Posterior cingulate gyrus (tissue), 11 donors: Measurements from ENCODE around the gene NWD2.

Source experiments
- DNase-seq, 10 donors: peaks; one replicate each; pipeline versions ENCODE4 v3.0.0 to v3.0.0-alpha.2; 2020 to 2021; ENCODE audit warnings: mixed read lengths in 3 of 10
- intact Hi-C: fragments of 100-400 bp; cut with DNase I; formaldehyde crosslinking; loops from one replicate; pipeline ENCODE4 v1.15.1; 2023

Gene NWD2

DNA sequence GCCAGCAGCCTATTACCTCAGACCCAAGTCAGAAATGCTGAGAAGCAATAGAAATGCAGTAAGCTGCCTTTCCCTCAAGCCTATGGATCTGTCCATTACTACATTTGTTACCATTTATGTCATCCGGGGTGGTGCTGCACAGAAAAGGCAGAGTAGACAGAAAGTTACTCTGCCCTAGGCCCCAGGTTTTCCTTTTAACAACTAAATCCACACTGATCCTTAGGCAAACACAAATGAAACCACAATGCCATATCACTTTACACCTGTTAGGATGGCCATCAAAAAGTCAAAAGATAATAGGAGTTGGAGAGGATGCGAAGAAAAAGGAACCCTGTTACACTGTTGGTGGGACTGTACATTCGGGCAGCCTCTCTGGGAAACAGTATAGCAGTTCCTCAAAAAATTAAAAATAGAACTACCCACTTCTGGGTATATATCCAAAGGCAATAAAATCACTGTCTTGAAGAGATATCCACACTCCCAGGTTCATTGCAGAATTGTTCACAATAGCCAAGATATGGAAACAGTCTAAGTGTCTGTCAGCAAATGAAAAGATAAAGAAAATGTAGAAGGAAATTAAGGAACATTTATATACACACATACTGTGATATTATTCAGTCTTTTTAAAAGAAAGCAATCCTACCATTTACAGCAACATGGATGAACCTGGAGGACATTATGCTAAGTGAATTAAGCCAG, 186.3 kb downstream of the NWD2 start:
- DNase-seq = no peak
- intact Hi-C loops = no loop called here

DNA sequence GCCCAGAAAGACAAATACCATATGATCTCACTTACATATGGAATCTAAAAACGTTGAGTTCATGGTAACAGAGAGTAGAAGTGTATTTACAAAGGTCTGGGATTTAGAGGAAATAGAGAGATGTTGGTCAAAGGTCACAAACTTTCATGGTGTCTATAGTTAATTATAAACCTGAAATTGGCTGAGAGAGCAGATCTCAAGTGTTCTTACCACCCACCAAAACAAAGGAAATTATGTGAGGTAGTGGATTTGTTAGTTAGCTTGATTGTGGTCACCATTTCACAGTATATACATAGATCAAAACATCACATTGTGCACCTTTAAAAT, 186.8 kb downstream of the NWD2 start:
- no peak for DNase-seq
- intact Hi-C loops = no loop called here

DNA sequence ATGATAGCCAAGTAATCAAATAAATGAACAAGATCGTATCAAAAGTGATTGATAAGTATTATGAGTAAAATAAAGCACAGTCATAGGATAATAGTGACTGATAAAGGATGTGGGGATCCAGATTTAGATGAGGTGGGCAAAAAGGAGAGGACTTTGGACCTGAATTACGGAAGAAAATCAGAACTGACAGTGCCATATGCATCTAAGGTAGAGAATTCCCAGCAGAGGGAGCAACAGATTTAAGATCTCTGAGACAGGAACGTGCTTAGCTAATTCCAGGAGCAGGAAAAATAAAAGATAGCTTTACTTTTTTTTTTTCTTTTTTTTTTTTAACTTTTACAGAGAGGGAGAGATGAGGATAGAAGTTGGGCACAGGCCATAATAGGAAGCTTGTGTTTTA, 189.9 kb downstream of the NWD2 start:
- intact Hi-C loops = no loop called here
- DNase-seq = no peak

DNA sequence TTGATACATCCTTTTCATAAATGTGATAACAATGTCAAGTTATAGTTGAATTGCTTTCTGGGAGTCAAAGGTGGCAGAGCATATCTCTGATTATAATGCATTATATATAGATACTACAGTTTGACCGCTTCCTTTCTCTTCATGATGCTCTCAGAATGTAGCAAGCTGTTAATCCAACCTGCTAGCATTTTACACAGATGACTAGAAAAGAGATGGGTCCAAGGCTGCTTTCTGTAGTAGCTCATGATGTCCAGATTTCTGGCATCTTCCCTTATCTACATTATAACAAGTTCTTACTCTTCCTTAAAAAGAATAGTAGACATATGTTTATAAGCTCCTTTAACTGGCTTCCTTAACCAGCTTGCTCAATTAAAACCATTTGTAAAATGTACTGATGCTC, 192.0 kb downstream of the NWD2 start:
- intact Hi-C loops = no loop called here
- DNase-seq = no peak

DNA sequence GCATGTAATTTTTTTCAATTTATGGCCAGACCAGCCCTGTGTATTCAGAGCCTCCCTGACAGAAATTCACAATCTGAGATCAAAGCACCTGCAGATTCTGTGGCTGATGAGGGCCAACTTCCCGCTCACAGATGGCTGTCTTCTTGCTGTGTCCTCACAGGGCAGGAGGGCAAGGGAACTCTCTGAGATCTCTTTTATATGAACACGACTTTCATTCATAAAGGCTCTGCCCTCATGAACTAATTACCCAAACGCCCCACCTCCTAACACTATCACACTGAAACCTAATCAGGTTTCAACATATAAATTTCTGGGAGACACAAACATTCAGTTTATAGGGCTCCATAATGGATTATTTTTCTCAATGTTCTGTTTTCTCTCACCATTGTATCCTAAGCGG, 192.6 kb downstream of the NWD2 start:
- DNase-seq = no peak
- intact Hi-C loops = no loop called here

DNA sequence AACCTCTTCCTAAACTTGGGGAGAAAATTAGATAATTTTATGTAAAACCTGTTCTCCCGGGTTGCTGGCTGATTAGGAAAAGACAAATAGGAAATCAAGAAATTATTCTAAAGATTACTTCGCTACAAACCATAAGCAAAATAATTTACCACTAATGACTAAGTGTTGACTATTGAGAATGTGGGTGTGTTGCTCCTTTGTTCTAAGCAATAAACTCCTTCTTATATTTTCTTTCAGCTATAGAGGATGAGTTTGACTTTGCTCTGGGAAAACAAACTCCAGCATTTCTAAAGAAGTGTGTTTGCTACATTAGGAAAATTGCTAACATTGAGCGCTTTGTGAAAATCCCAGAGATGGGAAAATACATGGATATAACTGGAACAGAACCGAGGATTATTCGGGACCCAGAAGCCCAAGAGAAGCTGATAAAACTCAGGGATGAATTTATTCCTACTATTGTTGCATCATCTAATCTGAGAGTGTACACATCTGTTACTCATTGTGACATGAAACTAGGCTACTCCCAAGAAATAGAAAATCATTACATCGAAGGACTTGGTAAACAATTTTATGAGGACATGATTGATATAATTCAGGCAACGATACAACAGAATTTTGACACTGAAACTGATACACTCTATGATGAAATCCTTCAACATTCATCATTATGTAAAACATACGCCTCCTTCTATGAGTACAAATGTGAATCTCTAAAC, 194.2 kb downstream of the NWD2 start:
- DNase-seq = no peak
- intact Hi-C loops = no loop called here

DNA sequence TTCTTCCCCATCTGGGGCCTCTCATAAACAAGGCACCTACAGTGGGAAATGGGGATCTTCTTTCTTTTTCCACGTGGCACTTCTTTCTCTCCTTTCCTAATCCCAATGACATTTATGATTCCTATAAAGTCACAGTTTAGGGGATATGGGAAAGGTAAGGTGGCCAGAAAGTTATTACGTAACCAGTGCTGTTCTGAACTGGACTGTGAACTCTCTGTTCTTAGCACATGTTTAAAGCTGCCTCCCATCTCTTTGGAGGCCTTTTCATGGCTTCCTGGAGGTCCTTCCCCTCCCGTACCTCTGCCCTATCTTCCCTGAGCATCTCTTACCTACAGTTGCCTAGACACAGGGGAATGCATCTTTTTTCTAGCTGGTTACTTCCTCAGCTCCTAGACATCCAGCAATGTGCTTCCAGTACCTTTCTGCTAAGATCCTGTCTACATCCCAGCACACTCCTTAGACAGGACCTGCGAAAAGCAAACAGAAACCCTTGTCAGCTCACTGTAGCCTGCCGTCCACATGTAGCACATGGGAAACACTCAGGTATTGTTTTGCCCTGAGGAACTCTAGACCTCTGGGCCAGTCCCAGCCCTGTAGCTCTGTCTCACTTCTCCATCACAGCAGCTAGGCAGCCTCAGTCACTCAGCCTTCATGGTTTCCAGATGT, 195.4 kb downstream of the NWD2 start:
- intact Hi-C loops = no loop called here
- DNase-seq = no peak

DNA sequence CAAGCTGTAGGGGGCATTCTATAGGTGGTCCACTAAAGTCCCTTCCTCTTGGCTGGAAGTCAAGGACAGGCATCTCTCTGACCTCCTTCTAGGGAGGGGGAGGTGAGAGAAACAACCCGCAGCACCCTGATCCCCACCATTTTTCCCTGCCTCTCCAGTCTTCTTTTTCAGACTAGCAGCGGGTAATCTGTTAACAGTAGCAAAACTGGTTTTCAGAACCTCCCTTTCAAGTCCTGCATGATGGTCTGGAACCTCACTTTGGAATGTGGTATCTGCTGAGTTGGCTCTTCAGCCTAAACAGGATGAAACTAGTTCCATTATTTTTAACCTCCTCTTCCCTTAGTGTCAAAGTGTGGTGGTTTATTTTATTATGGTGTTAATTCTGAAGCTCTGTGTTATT, 196.0 kb downstream of the NWD2 start:
- intact Hi-C loops = no loop called here
- DNase-seq = no peak

DNA sequence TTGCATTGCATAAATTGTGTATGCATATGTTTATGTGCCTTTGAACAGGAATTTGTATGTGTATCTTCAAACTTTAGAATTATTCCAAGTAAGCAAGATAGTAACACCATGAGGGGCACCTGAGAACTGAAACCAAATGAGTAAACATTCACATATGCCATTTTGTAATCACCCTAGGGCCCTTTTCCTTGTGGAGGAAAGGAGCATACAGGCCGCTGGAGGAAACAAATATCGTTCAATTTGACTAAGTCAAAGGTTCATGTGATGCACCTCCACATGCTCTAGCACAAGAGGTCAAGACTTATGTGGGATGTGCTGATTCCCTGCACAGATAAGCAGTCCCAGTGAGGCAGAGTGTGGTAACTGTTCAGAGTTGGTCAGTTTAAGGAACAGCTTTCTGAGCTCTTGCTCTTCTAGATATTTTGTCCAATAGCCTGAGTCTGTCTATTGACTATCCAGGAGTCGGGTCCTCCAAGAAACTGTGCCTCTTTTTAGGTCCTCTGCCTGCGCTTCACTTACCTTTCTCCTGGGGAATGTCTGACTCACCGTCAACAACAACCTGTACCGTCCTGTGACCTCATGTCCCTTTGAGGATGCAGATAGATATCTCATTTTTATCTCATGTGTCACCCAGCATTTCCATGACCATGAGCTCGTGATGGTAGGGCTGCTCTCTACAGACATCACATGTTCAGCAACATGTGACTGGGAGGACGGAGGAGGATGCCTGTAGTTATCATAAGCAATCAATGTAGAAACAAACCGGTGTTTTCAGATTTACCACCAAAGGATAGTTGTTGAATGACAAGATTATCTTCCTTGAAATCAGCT, 196.9 kb downstream of the NWD2 start:
- intact Hi-C loops = no loop called here
- no peak for DNase-seq

DNA sequence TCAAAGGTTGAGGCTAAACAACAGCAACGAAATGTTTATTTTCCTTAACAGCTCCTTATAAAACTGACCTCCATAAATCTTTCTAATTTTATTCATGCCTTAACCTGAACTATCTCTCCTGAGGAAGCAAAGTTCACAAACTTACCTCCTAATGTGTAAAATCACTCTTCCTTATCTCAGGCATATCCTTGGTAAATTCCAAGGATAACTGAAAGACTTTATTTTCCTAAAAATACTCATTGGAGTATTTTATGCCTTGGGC, 197.4 kb downstream of the NWD2 start:
- no peak for DNase-seq
- intact Hi-C loops = no loop called here

DNA sequence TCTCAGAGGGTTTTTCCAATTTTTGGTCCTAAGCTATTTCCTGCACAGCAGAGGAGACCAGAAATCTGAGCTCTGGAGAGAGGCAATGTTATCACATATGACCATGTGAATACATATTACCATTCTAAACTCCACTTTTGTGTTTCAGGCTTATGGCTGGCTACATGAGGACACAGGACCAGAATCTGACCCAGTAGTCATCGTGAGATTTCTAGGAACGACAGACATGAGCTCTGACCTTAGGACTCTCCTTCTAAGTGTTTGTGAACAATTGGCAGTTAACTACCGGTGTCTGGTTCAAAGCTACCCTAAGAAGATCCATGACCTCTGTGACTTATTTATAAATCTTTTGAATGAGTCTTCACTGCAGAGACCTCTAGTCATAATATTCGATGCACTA, 198.6 kb downstream of the NWD2 start:
- no peak for DNase-seq
- intact Hi-C loops = no loop called here

DNA sequence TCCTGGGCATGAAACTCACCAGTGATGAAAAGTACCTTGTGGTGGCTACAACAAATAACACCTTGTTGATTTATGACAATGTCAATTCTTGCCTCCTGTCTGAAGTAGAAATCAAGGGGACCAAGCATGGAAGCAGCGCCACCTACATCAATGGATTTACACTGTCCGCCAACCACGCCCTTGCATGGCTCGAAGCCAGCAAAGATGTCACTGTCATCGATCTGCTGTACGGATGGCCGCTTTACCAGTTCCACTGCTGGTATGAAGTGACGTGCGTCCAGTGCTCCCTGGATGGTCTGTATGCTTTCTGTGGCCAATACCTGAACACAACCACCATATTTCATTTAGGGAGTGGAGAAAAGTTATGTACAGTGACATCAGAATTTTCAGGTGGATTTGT, 200.5 kb downstream of the NWD2 start:
- DNase-seq = peak in 2 of 10 donors; percentile 59 to 70
- intact Hi-C loops = no loop called here

DNA sequence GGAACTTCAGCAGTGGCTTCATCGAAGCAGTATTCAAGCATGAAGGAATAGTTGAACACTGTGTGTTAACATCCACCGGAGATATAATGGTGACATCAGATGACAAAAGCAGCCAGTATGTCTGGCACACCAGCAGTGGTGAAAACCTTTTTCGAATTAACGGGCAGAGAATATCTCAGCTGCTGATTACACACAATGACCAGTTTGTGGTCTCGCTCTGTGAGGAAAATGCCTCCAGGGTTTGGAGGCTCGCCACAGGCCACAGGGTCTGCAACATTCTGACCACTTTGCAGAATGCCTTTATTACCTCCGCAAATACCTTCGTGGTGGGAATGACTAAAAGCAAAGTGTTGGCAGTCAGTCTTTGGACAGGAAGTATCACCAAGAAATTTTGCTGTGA, 201.5 kb downstream of the NWD2 start:
- DNase-seq = no peak
- intact Hi-C loops = no loop called here

DNA sequence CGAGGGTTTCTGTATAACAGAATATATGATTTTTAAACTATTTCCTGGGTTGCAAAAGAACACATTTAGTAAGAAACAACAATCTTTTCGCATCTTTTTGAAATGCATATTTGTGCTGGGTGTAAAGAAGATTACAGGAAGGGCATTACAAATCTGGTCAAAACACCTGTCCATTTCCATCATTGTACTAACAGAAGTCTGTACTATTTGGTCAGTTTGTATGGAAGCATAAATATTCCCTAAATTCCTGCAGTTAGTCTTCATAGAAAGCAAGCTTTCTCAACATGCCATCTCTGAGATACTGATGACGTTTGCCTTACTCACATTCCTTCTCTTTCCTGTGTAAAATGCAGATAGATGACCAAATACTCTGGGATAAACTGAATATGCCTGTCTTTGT, 203.3 kb downstream of the NWD2 start:
- intact Hi-C loops = no loop called here
- DNase-seq = no peak

DNA sequence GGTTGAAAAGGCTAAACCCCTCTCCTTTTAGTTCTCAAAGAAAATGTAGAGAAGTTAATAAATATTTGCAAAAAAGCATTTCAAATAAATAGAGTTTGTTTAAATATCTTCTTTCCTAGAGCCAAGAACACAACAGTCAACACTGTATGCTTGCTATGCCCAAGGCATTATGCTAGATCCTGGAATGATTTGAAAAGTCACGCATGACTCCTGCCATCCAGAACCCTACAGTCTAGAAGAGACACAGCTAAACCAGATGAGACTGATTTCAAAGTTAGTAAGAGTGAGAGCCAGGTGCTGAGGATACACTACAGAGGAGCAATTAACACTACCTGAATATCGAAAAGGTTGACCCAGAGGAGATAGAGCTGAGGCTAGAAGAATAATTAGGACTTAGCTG, 205.8 kb downstream of the NWD2 start:
- intact Hi-C loops = loop anchor here (5.0 to 10.0 kb wide), 2 partner anchors 352 to 584 kb away; no protein-coding TSS in a partner anchor
- DNase-seq = no peak

DNA sequence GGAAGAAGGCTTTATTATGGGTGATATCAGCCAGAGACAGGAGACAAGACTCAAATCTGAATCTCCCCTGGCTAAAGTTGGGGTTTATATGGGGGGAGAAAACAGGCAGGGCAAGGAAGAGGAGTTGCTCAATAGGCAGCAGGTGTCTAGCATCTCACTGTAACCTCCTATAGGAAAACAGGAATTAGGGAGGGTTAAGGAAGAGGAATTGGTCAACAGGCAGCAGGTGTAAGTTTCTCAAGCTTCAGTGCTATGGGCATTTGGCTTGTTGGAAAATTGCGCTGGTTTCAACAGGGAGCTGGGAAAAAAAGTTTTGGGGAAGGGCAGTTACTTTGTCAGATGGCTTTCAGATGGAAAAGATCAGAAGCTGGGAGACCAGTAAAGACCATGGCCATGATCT, 206.4 kb downstream of the NWD2 start:
- intact Hi-C loops = loop anchor here (5.0 to 10.0 kb wide), 2 partner anchors 351 to 584 kb away; no protein-coding TSS in a partner anchor
- no peak for DNase-seq

DNA sequence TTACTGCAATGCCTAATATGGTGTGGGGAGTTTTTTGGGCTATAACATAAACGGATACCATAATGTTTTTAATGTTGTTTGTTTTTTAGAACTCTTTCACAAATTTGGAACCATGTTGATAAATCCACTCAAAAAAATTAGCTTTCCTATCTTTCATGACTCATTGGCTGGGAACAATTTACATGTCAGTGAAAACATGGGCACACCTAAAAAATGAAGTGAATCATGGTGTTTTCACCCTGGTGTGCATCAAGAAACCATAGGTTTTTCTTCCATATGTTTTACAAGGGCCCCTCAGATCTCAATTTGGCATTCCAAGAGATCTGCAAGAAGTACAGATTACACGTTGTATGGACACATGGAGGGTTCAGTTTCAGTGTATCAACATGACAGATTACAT, 207.1 kb downstream of the NWD2 start:
- DNase-seq = no peak
- intact Hi-C loops = loop anchor here (5.0 to 10.0 kb wide), 2 partner anchors 351 to 583 kb away; no protein-coding TSS in a partner anchor

DNA sequence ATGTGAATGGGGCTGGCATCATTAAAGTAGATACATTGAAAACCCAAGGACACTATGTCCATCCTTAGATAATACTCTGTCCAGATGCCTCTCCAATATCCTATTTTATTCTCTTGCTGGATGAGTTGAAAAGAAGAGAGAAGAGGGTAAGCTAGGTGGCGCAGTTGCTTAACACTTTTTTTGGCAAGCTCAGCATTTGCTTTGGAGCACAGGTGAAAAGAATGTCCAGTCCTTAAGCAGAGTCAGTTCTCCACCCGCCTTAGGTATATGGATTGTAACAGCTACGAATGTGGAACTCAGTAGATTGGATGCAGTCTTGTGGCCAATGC, 208.4 kb downstream of the NWD2 start:
- peak in 4 of 10 donors; percentile 32 to 70 (median 50) for DNase-seq
- intact Hi-C loops = loop anchor here (1.0 to 10.0 kb wide), 3 partner anchors 114 to 582 kb away; no protein-coding TSS in a partner anchor

DNA sequence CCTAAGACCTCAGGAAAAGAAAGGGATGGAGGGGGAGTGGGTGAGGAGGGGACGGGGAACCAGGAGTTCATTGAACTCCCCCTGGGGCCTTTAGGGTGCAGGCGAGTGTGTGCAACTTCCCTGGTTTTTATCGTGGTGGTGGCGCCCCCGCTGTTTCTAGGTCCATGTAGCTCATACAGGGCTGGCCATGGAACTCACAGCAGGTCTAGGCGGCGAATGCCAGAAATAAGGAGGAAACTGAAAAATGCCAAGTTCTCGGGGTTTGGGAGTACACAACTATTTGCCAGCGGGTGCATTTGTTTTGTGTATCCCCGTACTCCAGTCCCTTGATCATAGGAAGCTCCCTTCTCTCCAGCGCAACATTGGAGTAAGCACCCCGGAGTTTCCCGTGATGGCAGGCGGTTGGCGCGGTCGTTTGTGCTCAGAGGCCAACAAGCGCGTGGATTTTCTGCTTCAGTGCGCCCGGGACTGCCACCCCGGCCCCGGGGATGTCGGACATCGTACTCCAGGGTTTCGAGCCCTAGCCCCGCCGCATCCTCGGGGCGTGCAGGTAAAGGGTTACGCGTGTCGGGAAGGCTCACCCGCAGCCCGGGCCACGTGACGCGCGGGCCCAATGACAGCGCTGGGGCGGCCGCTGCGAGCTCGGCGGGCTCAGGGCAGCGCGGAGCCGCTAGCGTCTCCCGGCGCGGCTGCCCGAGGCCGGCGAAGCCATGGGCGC, 208.9 kb downstream of the NWD2 start:
- intact Hi-C loops = loop anchor here (1.0 to 10.0 kb wide), 3 partner anchors 114 to 581 kb away; no protein-coding TSS in a partner anchor
- peak; percentile 54 to 96 (median 72) for DNase-seq

DNA sequence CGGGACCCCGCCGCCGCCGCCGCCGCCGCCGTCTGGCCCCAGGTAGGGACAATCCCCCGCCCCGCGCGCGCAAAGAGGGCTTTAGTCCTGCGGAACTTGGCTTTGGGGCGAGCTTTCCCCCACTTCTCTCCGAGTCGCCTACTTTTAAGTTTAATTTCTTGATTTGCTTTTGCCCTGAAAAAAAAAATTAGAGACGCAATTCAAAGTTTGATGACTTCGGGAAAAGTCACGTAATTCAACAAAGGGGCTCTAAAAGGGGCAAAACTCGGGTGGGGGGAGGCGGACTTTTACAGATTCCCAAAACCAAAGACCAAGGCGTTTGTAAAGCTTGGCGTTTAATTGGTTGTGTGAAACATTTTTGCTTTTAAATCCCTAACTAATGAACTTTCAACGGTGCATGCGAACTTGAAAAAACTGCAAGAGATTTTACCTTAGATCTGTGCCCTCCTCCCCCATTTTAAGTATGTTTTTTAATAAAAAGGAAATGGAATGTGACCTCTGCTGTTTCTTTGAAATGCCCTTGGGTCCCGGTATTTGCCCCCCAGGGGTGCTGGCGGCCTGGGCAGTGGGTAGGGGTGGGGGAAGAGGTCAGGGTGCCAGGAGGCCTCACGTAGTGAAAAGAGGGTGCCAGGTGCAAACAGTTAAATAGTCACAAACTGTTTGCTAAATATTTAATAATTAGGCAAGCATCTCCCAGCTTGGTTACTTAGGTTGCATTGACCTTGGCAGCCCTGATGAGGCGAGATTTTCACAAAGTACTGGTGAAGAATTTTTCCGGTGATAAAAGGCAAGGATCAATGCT, 209.7 kb downstream of the NWD2 start:
- no peak for DNase-seq
- intact Hi-C loops = loop anchor here (1.0 to 10.0 kb wide), 3 partner anchors 113 to 581 kb away; no protein-coding TSS in a partner anchor
